Measurements from ENCODE around the gene SLC1A5.

DNA sequence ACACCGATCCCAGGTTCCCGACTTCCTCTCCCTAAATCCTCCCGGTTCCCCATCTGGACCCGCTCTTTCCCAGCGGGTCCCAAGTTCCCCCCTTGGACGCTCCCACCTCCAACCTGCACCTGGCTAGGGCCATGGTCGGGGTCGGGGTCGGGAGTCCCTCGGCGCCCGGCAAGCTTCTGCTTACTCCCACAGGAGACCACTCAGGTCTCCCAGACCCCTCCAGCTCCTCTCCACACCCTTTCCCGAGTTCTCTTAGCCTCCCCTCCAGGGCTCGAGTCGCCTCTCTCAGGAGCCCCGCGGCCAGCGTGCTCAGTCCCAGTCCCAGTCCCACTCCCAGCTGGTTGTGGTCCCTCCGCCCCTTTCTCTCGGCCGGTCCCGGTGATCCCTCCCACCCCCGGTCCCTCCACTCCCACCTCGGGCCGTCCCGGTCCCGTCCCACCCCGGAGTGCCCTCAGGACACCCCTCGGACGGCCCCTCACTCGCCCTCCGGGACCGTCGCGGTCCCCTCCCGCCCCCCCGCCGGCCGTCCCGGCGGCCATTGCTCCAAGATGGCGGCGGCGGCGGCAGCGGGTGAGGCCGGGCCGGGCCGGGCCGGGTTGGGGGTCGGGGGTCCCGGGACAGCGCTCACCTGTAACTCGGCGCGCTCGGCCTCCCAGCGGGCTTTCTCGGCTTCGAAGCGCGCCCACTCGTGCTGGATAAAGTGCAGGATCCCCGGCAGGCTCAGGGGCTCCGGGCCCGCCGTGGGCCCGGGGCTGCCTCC lies 42.7 kb downstream of the SLC1A5 start, which contains the start of gene FKRP:
- TF ChIP-seq, protein P1, sequence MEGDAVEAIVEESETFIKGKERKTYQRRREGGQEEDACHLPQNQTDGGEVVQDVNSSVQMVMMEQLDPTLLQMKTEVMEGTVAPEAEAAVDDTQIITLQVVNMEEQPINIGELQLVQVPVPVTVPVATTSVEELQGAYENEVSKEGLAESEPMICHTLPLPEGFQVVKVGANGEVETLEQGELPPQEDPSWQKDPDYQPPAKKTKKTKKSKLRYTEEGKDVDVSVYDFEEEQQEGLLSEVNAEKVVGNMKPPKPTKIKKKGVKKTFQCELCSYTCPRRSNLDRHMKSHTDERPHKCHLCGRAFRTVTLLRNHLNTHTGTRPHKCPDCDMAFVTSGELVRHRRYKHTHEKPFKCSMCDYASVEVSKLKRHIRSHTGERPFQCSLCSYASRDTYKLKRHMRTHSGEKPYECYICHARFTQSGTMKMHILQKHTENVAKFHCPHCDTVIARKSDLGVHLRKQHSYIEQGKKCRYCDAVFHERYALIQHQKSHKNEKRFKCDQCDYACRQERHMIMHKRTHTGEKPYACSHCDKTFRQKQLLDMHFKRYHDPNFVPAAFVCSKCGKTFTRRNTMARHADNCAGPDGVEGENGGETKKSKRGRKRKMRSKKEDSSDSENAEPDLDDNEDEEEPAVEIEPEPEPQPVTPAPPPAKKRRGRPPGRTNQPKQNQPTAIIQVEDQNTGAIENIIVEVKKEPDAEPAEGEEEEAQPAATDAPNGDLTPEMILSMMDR (conservative IDR thresholded peaks at IDR 0.05 in 1 of 2, IDR thresholded peaks at IDR 0.05 in 1 of 2; ENCODE audit: low read depth in 1 of 2, low read length in 2 of 2): no peak
- no peak for TF ChIP-seq EZH2 (IDR thresholded peaks at IDR 0.05; ENCODE audit: low read length, missing control alignments)
